GM18520 (cell line): Measurements from ENCODE around the gene CEBPA.
"Not testable (repeated sequence)": the region's sequence is repeated elsewhere in the genome, so short reads cannot be mapped to it uniquely, and the experiment has no call there.

ENCODE experiments used
- ATAC-seq: cut with Tn5 transposase; IDR thresholded peaks from one replicate; pipeline ENCODE4 v1.9.1; 2021; ENCODE audit not compliant: unreplicated experiment

The CEBPA gene

GRCh38 chr19:33301144-33301899, 1.0 kb downstream of the CEBPA start:
- ATAC-seq, result no peak

GRCh38 chr19:33300894-33301143, 1.5 kb downstream of the CEBPA start:
- no peak for ATAC-seq

GRCh38 chr19:33300009-33300893, 2.1 kb downstream of the CEBPA start:
- no peak for ATAC-seq

- ATAC-seq, result no peak
Measured at GRCh38 chr19:33299051-33299688, 3.2 kb downstream of the CEBPA start.

- no peak for ATAC-seq
Measured at GRCh38 chr19:33298146-33298911, 4.0 kb downstream of the CEBPA start.

- ATAC-seq, result no peak
Measured at GRCh38 chr19:33297401-33298145, 4.8 kb downstream of the CEBPA start.

- ATAC-seq, result no peak
Measured at GRCh38 chr19:33296488-33296971, 5.8 kb downstream of the CEBPA start.

- ATAC-seq, result no peak
Measured at GRCh38 chr19:33295621-33296487, 6.5 kb downstream of the CEBPA start.

GRCh38 chr19:33295046-33295445, 7.3 kb downstream of the CEBPA start:
- ATAC-seq, result not testable (repeated sequence)

GRCh38 chr19:33294058-33294798, 8.1 kb downstream of the CEBPA start:
- ATAC-seq, result no peak

GRCh38 chr19:33293255-33294057, 8.9 kb downstream of the CEBPA start:
- ATAC-seq, result no peak

GRCh38 chr19:33292595-33293254, 9.6 kb downstream of the CEBPA start:
- no peak for ATAC-seq

- ATAC-seq, result no peak
Measured at GRCh38 chr19:33291623-33292534, 10.5 kb downstream of the CEBPA start.

GRCh38 chr19:33290956-33291622, 11.2 kb downstream of the CEBPA start:
- ATAC-seq, result no peak

GRCh38 chr19:33290082-33290815, 12.1 kb downstream of the CEBPA start:
- ATAC-seq, result no peak
